GM12873 (cell line): ENCODE measurements around the gene ULK1.

ENCODE experiments used
- TF ChIP-seq, protein P1 (sequence below): IDR thresholded peaks from 2 replicates; pipeline ENCODE4 v1.5.1; 2012; ENCODE audit warnings: low read depth, mild to moderate bottlenecking, moderate library complexity, low read length, control low read depth; ENCODE audit not compliant: insufficient read depth; ENCODE audit errors: missing control alignments

Gene ULK1

DNA sequence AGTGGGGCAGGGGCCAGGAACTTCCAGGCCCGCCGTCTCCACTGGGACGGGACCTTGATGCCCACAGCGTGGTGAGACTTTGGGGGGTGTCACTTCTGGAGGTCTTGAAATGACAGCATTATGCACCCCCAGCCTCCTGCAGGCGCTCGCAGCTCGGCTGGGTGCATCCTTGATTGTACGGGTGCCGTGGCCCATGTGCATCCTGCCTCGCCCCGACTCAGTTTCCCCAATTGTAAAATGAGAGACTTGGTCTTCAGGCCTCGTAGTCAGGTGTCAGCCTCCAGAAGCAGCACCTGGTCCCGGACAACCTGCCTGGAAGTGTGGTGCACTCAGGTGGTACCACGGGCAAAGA is 25.7 kb downstream of the ULK1 start:
- TF ChIP-seq, protein P1, sequence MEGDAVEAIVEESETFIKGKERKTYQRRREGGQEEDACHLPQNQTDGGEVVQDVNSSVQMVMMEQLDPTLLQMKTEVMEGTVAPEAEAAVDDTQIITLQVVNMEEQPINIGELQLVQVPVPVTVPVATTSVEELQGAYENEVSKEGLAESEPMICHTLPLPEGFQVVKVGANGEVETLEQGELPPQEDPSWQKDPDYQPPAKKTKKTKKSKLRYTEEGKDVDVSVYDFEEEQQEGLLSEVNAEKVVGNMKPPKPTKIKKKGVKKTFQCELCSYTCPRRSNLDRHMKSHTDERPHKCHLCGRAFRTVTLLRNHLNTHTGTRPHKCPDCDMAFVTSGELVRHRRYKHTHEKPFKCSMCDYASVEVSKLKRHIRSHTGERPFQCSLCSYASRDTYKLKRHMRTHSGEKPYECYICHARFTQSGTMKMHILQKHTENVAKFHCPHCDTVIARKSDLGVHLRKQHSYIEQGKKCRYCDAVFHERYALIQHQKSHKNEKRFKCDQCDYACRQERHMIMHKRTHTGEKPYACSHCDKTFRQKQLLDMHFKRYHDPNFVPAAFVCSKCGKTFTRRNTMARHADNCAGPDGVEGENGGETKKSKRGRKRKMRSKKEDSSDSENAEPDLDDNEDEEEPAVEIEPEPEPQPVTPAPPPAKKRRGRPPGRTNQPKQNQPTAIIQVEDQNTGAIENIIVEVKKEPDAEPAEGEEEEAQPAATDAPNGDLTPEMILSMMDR: no peak

DNA sequence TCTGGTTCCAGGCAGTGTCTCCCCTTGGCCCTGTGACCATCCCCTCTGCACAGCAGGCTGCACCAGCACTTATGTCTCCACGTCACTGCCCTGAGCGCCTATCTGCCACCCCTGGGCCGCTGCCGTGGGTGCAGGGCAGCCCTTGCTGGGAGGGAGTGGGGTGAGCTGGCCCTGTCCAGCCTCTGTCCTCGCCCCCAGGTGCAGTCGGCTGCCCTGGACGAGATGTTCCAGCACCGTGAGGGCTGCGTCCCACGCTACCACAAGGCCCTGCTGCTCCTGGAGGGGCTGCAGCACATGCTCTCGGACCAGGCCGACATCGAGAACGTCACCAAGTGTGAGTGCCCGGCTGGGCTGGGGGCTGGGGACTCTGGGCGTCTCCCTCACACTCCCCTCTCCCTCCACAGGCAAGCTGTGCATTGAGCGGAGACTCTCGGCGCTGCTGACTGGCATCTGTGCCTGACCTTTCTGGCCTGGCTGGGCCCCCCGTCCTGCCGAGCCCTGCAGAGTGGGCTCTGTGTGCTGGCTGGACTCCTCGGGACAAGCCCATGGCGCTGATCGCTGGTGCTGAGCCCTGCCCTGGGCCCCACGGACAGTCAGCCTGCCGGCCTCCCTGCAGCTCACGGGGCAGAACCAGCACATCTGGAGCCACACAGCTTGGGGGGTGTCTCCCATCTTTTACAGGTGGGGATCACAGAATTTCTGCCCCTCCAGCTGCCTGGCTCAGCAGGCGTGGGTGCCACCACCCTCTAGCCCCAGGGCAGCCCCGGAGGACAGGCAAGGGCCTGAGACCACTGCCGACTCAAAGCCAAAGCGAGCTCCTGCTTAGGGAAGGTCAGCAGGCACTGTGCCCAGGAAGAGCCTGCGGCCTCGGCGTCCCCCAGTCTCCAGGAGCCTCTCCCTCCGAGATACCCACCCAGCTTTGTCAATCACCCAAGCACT is 26.7 kb downstream of the ULK1 start:
- TF ChIP-seq, protein P1: no peak

DNA sequence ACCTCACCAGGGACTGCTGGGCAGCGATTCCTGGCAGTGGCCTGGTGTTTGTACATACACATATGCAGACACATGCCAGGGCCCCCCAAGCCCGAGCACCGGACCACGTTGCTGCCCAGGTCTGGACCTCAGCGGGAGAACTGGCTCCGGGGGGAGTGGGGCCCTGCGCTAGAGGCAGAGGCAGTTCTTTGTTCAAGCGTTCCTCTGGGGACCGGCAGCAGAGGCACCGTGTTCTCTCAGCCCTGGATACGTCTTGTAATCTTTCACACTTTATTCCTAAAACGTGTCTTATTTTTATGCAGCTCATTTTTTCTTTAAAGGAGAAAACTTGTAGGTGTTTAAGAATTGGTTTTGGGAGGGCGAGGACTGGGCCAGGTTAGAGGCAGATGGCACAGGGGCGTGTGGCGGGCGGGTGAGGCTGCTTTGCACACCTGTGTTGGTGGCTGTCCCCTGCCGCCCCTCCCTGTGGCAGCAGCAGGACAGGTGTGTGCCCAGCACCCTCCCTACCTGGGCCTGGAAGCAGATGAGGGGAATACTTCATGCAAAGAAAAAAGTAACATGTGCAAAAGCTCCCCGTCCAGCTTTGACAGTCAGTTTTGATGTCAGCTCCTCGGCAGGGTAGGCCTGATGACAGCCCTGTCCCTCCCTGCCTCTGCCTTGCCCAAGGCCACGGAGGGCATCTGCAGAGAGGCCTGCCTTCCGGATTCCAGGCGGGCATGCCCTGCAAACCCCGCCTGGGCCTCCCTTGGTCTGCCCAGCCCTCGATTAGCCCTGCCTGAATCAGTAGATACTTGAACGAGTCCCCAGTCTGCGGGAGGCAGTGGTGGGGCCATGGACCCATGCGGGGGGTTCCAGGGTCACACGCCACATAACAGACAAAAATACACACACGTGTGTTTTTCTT is 27.7 kb downstream of the ULK1 start:
- TF ChIP-seq, protein P1: no peak

DNA sequence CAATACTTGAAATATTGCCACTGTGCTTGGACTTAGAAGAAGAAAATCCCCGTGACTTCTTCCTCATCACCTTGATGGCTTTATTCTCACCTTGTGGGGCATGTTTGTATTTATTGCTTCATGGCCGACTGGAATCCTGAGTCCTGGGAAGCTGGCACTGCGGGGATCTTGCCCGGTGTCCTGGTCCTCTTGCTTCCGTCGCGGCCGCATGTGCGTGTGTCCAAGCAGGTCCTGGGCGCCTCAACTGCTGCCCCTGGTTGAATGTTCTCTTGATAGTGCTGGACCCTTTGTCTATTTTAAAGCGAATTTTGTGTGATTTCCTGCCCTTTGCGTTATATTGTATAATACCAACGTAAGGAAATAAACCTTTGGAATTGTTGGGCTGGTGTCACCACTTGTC is 28.4 kb downstream of the ULK1 start:
- TF ChIP-seq, protein P1: no peak

DNA sequence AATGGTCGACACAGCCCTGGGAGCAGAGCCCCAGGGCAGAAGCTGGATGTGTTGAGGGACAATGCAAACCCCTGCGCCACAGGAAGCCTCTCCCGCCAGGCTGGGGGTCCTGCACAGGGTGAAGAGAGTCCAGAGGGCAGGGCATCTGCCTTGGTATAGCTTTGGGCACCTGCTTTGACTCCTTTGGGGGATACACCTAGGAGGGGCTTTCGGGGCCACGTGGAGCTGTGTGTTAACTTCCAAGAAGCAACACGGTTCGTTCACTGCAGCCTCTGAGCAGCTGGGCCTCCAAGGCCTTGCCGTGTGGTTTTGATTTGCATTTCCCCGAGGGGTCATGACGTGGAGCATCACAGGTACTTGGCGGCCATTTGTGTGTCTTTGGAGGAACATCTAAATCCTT is 28.8 kb downstream of the ULK1 start:
- TF ChIP-seq, protein P1: no peak

DNA sequence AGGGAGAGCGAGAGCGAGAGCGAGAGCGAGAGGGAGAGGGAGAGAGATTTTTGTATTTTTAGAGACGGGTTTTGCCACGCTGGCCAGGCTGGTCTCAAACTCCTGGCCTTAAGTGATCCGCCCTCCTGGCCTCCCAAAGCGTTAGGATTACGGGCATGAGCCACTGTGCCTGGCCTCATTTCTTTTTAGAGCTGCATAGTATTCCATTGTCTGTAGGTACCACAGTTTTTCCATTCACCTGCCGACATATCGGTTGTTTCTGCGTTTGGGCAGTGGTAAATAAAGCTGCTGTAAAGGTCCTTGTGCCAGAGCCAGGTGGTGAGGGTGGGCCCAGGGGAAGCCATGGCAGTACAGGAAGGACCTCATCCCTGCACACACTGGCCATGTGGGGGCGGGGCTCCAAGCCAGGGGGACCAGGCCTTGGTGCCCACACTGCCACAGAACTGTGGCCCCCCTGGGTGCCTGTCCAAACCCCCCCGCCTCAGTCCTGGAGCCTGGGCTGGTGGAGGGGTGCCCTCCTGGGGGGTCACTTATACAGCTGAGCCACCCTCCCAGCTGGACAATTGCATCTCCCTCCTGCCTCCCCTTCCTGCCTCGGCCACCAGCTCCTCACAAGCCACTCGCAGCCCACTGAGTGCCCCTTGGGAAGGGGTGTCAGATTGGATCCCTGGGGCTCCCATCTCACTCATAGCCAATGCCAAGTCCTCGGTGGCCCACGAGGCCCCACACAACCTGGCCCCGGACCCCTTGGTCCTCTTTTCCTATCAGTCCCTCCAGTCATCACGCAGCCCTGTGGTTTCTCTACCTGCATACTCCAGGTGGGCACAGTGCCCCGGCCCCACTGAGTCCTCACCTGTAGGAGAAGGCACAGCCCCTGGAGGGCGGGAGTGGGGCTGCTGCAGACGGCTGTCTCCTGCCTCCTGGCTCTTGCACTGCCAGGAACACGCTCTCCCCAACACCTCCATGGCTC is 33.0 kb downstream of the ULK1 start:
- TF ChIP-seq, protein P1: no peak
